SK-N-SH (cell line): Measurements from ENCODE around the gene GPER1. TPM values are rescaled to one million over a fixed set of nuclear protein-coding genes. Genes with fewer than 3 reads are reported as not detected.

Experiments used
- CTCF ChIA-PET: fragments of 300-600, 350-600 bp; formaldehyde crosslinking; extraction: SDS; loops from one replicate; lab custom pipeline; 2021; lab: Yijun Ruan, JAX
- POLR2A ChIA-PET: fragments of 350-600 bp; sonication (Branson Sonifier 250); formaldehyde crosslinking; extraction: SDS; loops from one replicate; lab custom pipeline; 2020; ENCODE audit warnings: antibody characterized with exemption, inconsistent platforms; lab: Yijun Ruan, JAX
- DNase-seq: peaks from one replicate; pipeline ENCODE4 v3.0.0; 2012
- H2AFZ ChIP-seq: fragments of 200-600 bp; sonication (generic); 2 replicates; pipeline ENCODE4 v1.8.1; 2016; ENCODE audit warnings: antibody characterized with exemption, mild to moderate bottlenecking, low read depth
- H3F3A ChIP-seq: fragments of 200-600 bp; sonication (generic); replicated peaks from 2 replicates; pipeline ENCODE3; 2016; ENCODE audit warnings: antibody characterized with exemption, mild to moderate bottlenecking; ENCODE audit not compliant: insufficient read depth
- H3K27ac ChIP-seq, 2 experiments: fragments of 200-500 bp in 1 of 2; fragments of 200-600 bp in 1 of 2; sonication (Bioruptor generic) in 1 of 2; sonication (generic), shearing (Covaris generic) in 1 of 2; 2 replicates each; pipeline versions ENCODE4 v1.5.1 to v1.6.1; 2014 to 2016; ENCODE audit warnings: low read depth in 2 of 2, inconsistent platforms in 1 of 2, low read length in 1 of 2, mild to moderate bottlenecking in 1 of 2, mixed read lengths in 1 of 2
- H3K27me3 ChIP-seq: fragments of 200-600 bp; sonication (generic), shearing (Covaris generic); 2 replicates; pipeline ENCODE4 v1.6.1; 2016; ENCODE audit warnings: mixed run types; ENCODE audit not compliant: insufficient read depth
- H3K36me3 ChIP-seq, 2 experiments: fragments of 200-500 bp in 1 of 2; fragments of 200-600 bp in 1 of 2; sonication (Bioruptor generic) in 1 of 2; sonication (generic) in 1 of 2; replicated peaks in 1 of 2; 2 replicates each; pipeline versions ENCODE3 to v1.5.1; 2014 to 2016; ENCODE audit warnings: low read length in 1 of 2, mild to moderate bottlenecking in 1 of 2; ENCODE audit not compliant: insufficient read depth in 2 of 2, control insufficient read depth in 1 of 2
- H3K4me1 ChIP-seq, 2 experiments: fragments of 200-500 bp in 1 of 2; fragments of 200-600 bp in 1 of 2; sonication (Bioruptor generic) in 1 of 2; sonication (generic), shearing (Covaris generic) in 1 of 2; 2 replicates each; pipeline versions ENCODE4 v1.5.1 to v1.6.1; 2014 to 2016; ENCODE audit warnings: low read depth in 1 of 2, low read length in 1 of 2, mixed run types in 1 of 2; ENCODE audit not compliant: insufficient read depth in 2 of 2, control insufficient read depth in 1 of 2
- H3K4me2 ChIP-seq: fragments of 200-600 bp; sonication (generic), shearing (Covaris generic); 2 replicates; pipeline ENCODE4 v1.6.1; 2017; ENCODE audit warnings: mixed run types
- H3K4me3 ChIP-seq, 2 experiments: fragments of 200-500 bp in 1 of 2; fragments of 200-600 bp in 1 of 2; sonication (Bioruptor generic) in 1 of 2; sonication (generic), shearing (Covaris generic) in 1 of 2; 2 replicates each; pipeline versions ENCODE4 v1.5.1 to v1.8.1; 2014 to 2016; ENCODE audit warnings: low read depth in 2 of 2, inconsistent platforms in 1 of 2, low read length in 1 of 2, mild to moderate bottlenecking in 1 of 2, mixed read lengths in 1 of 2, moderate library complexity in 1 of 2
- H3K79me2 ChIP-seq: fragments of 200-600 bp; sonication (generic); 2 replicates; pipeline ENCODE4 v1.8.1; 2017; ENCODE audit warnings: mild to moderate bottlenecking; ENCODE audit not compliant: insufficient read depth
- H3K9ac ChIP-seq: fragments of 200-600 bp; sonication (generic); 2 replicates; pipeline ENCODE4 v1.6.1; 2017; ENCODE audit warnings: mixed run types
- H3K9me2 ChIP-seq: fragments of 200-600 bp; sonication (generic); 2 replicates; pipeline ENCODE4 v1.6.1; 2017; ENCODE audit warnings: mixed run types
- H3K9me3 ChIP-seq: fragments of 200-600 bp; sonication (generic); 2 replicates; pipeline ENCODE4 v1.6.1; 2017; ENCODE audit warnings: mixed run types, mild to moderate bottlenecking, moderate library complexity
- H4K20me1 ChIP-seq: fragments of 200-600 bp; sonication (generic); 2 replicates; pipeline ENCODE4 v1.6.1; 2017; ENCODE audit warnings: mild to moderate bottlenecking, mixed run types; ENCODE audit not compliant: insufficient read depth
- EP300 ChIP-seq, 2 experiments: IDR thresholded peaks; 2 replicates each; pipeline versions ENCODE4 v1.4.0 to v1.6.1; 2012; ENCODE audit warnings: borderline replicate concordance in 1 of 2, low read depth in 1 of 2, low read length in 1 of 2
- FOXJ3 ChIP-seq: sonication (generic); formaldehyde crosslinking; IDR thresholded peaks from 2 replicates; pipeline ENCODE4 v1.5.1; 2020; ENCODE audit warnings: mild to moderate bottlenecking, missing genetic modification reagents
- FOXM1 ChIP-seq: IDR thresholded peaks from 2 replicates; pipeline ENCODE4 v1.4.0; 2012; ENCODE audit warnings: low read depth, mild to moderate bottlenecking
- MEF2A ChIP-seq: IDR thresholded peaks from 2 replicates; pipeline ENCODE4 v1.4.0; 2012; ENCODE audit warnings: low read depth, borderline replicate concordance
- MXI1 ChIP-seq: IDR thresholded peaks from 2 replicates; pipeline ENCODE4 v1.6.1; 2012; ENCODE audit warnings: mild to moderate bottlenecking, low read depth, low read length, improper control_type of control experiment
- PBX3 ChIP-seq: IDR thresholded peaks from 2 replicates; pipeline ENCODE4; 2012
- RAD21 ChIP-seq: IDR thresholded peaks from 2 replicates; pipeline ENCODE4 v1.6.1; 2012; ENCODE audit warnings: mild to moderate bottlenecking, low read length
- REST ChIP-seq: IDR thresholded peaks from 2 replicates; pipeline ENCODE4 v1.6.1; 2012; ENCODE audit warnings: mild to moderate bottlenecking, low read depth, low read length, moderate library complexity
- SMC3 ChIP-seq: IDR thresholded peaks from 2 replicates; pipeline ENCODE4 v1.6.1; 2012; ENCODE audit warnings: low read depth, low read length, improper control_type of control experiment
- TAF1 ChIP-seq: IDR thresholded peaks from 2 replicates; pipeline ENCODE4 v1.6.1; 2012; ENCODE audit warnings: low read depth, mild to moderate bottlenecking, low read length, moderate library complexity, borderline replicate concordance
- TCF12 ChIP-seq: IDR thresholded peaks from 2 replicates; pipeline ENCODE4 v1.4.0; 2012
- YY1 ChIP-seq: IDR thresholded peaks from 2 replicates; pipeline ENCODE4 v1.4.0; 2012; ENCODE audit warnings: low read depth, mild to moderate bottlenecking
- WGBS: methylation state at CpG from one replicate; pipeline ENCODE4 v1.1.6; 2017; ENCODE audit warnings: low lambda C conversion rate; 5-methylcytosine and 5-hydroxymethylcytosine counted together
- polyA plus RNA-seq, 3 experiments: library from polyadenylated mRNA; depleted of rRNA; stranded (reverse); fragments of >200 nt; gene quantifications; 2 replicates each; pipeline ENCODE4 v1.2.3, GENCODE V29; 2012
- TF ChIP-seq, protein P1 (sequence below): IDR thresholded peaks from 2 replicates; pipeline ENCODE4 v1.4.0; 2012; ENCODE audit warnings: low read depth, borderline replicate concordance
- TF ChIP-seq, protein P2 (sequence below): IDR thresholded peaks from 2 replicates; pipeline ENCODE4 v1.4.0; 2012; ENCODE audit warnings: low read depth, borderline replicate concordance
- TF ChIP-seq, protein P3 (sequence below): fragments of 150-350 bp; IDR thresholded peaks from 2 replicates; pipeline ENCODE4 v1.6.1; 2017; ENCODE audit warnings: antibody characterized with exemption, low read length, low read depth, borderline replicate concordance

The GPER1 gene
- polyA plus RNA-seq, 1 of the 3 experiments (the other 2 are of a cell fraction): 6.4 TPM

DNA sequence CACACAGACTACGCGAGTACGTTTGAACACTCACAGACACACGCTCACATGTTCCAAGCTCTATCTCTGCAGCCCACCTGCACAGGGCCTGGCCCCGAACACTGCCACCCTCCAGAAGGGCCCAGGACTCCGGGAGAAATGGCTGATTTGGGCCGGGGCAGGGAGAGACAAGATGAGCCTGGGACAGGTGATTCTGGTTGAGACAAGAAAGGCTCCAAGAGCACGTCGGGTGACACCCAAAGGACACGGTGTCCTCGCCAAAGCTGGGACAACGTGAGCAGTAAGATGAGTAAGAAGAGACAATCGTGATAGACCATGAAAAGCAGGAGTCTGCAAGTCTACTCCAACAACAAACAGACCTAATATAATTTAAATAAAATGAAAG is 9.2 kb downstream of the GPER1 start (continued):
- TF ChIP-seq REST (no peak), FOXJ3 (CRISPR knock-in tag) (no peak), TCF12 (no peak), YY1 (no peak), SMC3 (no peak)

GRCh38 chr7:1098243-1099153 is 10.6 kb downstream of the GPER1 start:
- Histone ChIP-seq H3K9me2 (no peaks in the 10 kb centered on the region), H3K9me3 (no peaks in the 10 kb centered on the region), H4K20me1 (peaks cover 29% of the 10 kb centered on the region), H3K27ac (no peak overlapping the region), H3K36me3 (peaks cover 0 to 19% of the 10 kb centered on the region in 2 experiments), H3K4me2 (no peak overlapping the region), H3F3A (no peaks in the 10 kb centered on the region), H3K27me3 (no peaks in the 10 kb centered on the region), H3K4me1 (peaks cover 12 to 49% of the 10 kb centered on the region in 2 experiments; a peak in 3 of 4 replicates), H3K79me2 (peaks cover 21% of the 10 kb centered on the region; the same call in 1 of the 2 replicates), H3K9ac (no peak overlapping the region), H3K4me3 (no peak overlapping the region), H2AFZ (no peak overlapping the region)
- no peak for DNase-seq
- ChIA-PET POLR2A (no interaction called here), CTCF (interaction anchor here (7.0 to 9.8 kb wide), 2 partner anchors 11 to 105 kb away, joined by 53 to 79 read pairs; partner anchors contain the start of gene GPER1)
- 92% methylated on average over 43 of the region's 43 CpGs for WGBS
- TF ChIP-seq MEF2A (no peak), FOXJ3 (CRISPR knock-in tag) (no peak), EP300 (IDR thresholded peaks at IDR 0.05; ENCODE audit: borderline replicate concordance in 1 of 2, low read depth in 1 of 2, low read length in 1 of 2) (no peak), TCF12 (no peak), MXI1 (no peak), PBX3 (no peak), REST (no peak), FOXM1 (no peak), RAD21 (no peak), TAF1 (no peak)
- TF ChIP-seq, protein P1, sequence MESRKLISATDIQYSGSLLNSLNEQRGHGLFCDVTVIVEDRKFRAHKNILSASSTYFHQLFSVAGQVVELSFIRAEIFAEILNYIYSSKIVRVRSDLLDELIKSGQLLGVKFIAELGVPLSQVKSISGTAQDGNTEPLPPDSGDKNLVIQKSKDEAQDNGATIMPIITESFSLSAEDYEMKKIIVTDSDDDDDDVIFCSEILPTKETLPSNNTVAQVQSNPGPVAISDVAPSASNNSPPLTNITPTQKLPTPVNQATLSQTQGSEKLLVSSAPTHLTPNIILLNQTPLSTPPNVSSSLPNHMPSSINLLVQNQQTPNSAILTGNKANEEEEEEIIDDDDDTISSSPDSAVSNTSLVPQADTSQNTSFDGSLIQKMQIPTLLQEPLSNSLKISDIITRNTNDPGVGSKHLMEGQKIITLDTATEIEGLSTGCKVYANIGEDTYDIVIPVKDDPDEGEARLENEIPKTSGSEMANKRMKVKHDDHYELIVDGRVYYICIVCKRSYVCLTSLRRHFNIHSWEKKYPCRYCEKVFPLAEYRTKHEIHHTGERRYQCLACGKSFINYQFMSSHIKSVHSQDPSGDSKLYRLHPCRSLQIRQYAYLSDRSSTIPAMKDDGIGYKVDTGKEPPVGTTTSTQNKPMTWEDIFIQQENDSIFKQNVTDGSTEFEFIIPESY: no peak
- TF ChIP-seq, protein P2, sequence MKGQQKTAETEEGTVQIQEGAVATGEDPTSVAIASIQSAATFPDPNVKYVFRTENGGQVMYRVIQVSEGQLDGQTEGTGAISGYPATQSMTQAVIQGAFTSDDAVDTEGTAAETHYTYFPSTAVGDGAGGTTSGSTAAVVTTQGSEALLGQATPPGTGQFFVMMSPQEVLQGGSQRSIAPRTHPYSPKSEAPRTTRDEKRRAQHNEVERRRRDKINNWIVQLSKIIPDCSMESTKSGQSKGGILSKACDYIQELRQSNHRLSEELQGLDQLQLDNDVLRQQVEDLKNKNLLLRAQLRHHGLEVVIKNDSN: no peak
- TF ChIP-seq, protein P3, sequence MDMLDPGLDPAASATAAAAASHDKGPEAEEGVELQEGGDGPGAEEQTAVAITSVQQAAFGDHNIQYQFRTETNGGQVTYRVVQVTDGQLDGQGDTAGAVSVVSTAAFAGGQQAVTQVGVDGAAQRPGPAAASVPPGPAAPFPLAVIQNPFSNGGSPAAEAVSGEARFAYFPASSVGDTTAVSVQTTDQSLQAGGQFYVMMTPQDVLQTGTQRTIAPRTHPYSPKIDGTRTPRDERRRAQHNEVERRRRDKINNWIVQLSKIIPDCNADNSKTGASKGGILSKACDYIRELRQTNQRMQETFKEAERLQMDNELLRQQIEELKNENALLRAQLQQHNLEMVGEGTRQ: no peak
